HepG2 (cell line): ENCODE results near the gene SMCHD1. TPM values are rescaled to one million over a fixed set of nuclear protein-coding genes. Genes with fewer than 3 reads are reported as not detected.

Experiments used
- ATAC-seq: fragments of 200-7000 bp; cut with Tn5 transposase; 3 replicates; pipeline ENCODE4 v1.9.1; 2020; ENCODE audit warnings: mild to moderate bottlenecking, moderate library complexity
- BruUV-seq: library from RNA; stranded (reverse); fragments of 400-500 nt; replicated peaks from 2 replicates; lab custom pipeline; 2021; lab: Mats Ljungman, UMichigan
- CTCF ChIA-PET: fragments of 300-600 bp; formaldehyde crosslinking; extraction: SDS; loops from one replicate; lab custom pipeline; 2021; ENCODE audit warnings: low total read pairs, inconsistent platforms, low intra/inter-chr PET ratio; lab: Yijun Ruan, JAX
- POLR2A ChIA-PET: fragments of 350-600 bp; sonication (Branson Sonifier 250); formaldehyde crosslinking; loops from one replicate; lab custom pipeline; 2020; ENCODE audit warnings: antibody characterized with exemption, inconsistent platforms; lab: Yijun Ruan, JAX
- DNase-seq: peaks from one replicate; pipeline ENCODE4 v3.0.0-alpha.2; 2015; ENCODE audit warnings: low spot score
- FAIRE-seq: peaks from 3 replicates; lab custom pipeline; 2011; peaks lifted over from hg19 to GRCh38; lab: Jason Lieb, UNC
- H2AFZ ChIP-seq: one replicate; pipeline ENCODE4 v1.6.1; 2011; ENCODE audit warnings: low read length, inconsistent platforms
- H3K27ac ChIP-seq: fragments of 300-600 bp; 3 replicates; pipeline ENCODE4 v1.8.0; 2011; ENCODE audit warnings: mixed run types, mild to moderate bottlenecking, mixed read lengths, low read length, inconsistent platforms; ENCODE audit not compliant: insufficient read depth; ENCODE audit errors: extremely low read length
- H3K27me3 ChIP-seq, 2 experiments: fragments of 200-600 bp in 1 of 2; 2 replicates in 1 of 2; 3 replicates in 1 of 2; pipeline versions ENCODE4 v1.6.0 to v1.8.0; 2011; ENCODE audit warnings: low read length in 2 of 2, mild to moderate bottlenecking in 2 of 2, moderate library complexity in 2 of 2, inconsistent platforms in 1 of 2; ENCODE audit not compliant: insufficient read depth in 2 of 2, control insufficient read depth in 1 of 2
- H3K36me3 ChIP-seq, 2 experiments: fragments of 200-600 bp in 1 of 2; replicated peaks in 1 of 2; 2 replicates in 1 of 2; 3 replicates in 1 of 2; pipeline versions ENCODE4 v1.5.1 to v1.8.0; 2011; ENCODE audit warnings: low read length in 2 of 2, inconsistent platforms in 1 of 2; ENCODE audit not compliant: insufficient read depth in 2 of 2, control insufficient read depth in 1 of 2
- H3K4me1 ChIP-seq: 2 replicates; pipeline ENCODE4 v1.5.1; 2012; ENCODE audit warnings: low read length, inconsistent platforms; ENCODE audit not compliant: insufficient read depth
- H3K4me2 ChIP-seq: 2 replicates; pipeline ENCODE4 v1.6.0; 2011; ENCODE audit warnings: low read depth, low read length, inconsistent platforms
- H3K4me3 ChIP-seq, 3 experiments: fragments of 200-600 bp in 1 of 3; sonication (generic), shearing (Covaris generic) in 1 of 3; replicated peaks in 1 of 3; 2 replicates each; pipeline ENCODE4 v1.5.1; 2011 to 2016; ENCODE audit warnings: low read length in 3 of 3, inconsistent platforms in 2 of 3, low read depth in 2 of 3, mild to moderate bottlenecking in 2 of 3, control low read depth in 1 of 3, mixed read lengths in 1 of 3; ENCODE audit not compliant: insufficient read depth in 1 of 3
- H3K79me2 ChIP-seq: one replicate; pipeline ENCODE4 v1.6.1; 2011; ENCODE audit warnings: low read length, inconsistent platforms; ENCODE audit not compliant: insufficient read depth
- H3K9ac ChIP-seq: 2 replicates; pipeline ENCODE4 v1.6.0; 2011; ENCODE audit warnings: mild to moderate bottlenecking, low read depth, low read length, inconsistent platforms; ENCODE audit not compliant: insufficient read depth
- H3K9me3 ChIP-seq: 2 replicates; pipeline ENCODE4 v1.5.1; 2012; ENCODE audit warnings: mild to moderate bottlenecking, low read length
- H4K20me1 ChIP-seq: 2 replicates; pipeline ENCODE4 v1.6.0; 2011; ENCODE audit warnings: inconsistent platforms, mild to moderate bottlenecking, low read length, moderate library complexity; ENCODE audit not compliant: insufficient read depth
- GTF2F1 ChIP-seq: fragments of 150-350 bp; IDR thresholded peaks from 2 replicates; pipeline ENCODE4 v1.6.1; 2014; ENCODE audit warnings: low read length
- IRF9 ChIP-seq: sonication (generic); formaldehyde crosslinking; IDR thresholded peaks from 2 replicates; pipeline ENCODE4 v1.8.0; 2022; ENCODE audit warnings: missing genetic modification reagents, mild to moderate bottlenecking, borderline replicate concordance
- MIER2 ChIP-seq: IDR thresholded peaks from 2 replicates; pipeline ENCODE4 v1.6.1; 2016; ENCODE audit warnings: missing biosample characterization, missing genetic modification reagents
- NCOA2 ChIP-seq: sonication (generic); formaldehyde crosslinking; IDR thresholded peaks from 2 replicates; pipeline ENCODE4 v1.8.0; 2022; ENCODE audit warnings: inconsistent platforms
- NFATC3 ChIP-seq: sonication (generic); formaldehyde crosslinking; IDR thresholded peaks from 2 replicates; pipeline ENCODE4 v1.5.1; 2020; ENCODE audit warnings: mild to moderate bottlenecking, missing genetic modification reagents
- PAX8 ChIP-seq: sonication (generic); formaldehyde crosslinking; IDR thresholded peaks from 2 replicates; pipeline ENCODE4 v1.8.0; 2022; ENCODE audit warnings: mild to moderate bottlenecking, missing genetic modification reagents, borderline replicate concordance
- RFXANK ChIP-seq: IDR thresholded peaks from 2 replicates; pipeline ENCODE4 v1.6.1; 2016
- TBX3 ChIP-seq: fragments of 450-650 bp; IDR thresholded peaks from 2 replicates; pipeline ENCODE4 v1.6.1; 2017; ENCODE audit warnings: antibody characterized with exemption, mild to moderate bottlenecking, inconsistent platforms, borderline replicate concordance
- THAP9 ChIP-seq: sonication (generic); formaldehyde crosslinking; IDR thresholded peaks from 2 replicates; pipeline ENCODE4; 2020; ENCODE audit warnings: missing genetic modification reagents, mild to moderate bottlenecking, borderline replicate concordance
- ZNF205 ChIP-seq: IDR thresholded peaks from 2 replicates; pipeline ENCODE4 v1.6.1; 2018; ENCODE audit warnings: missing biosample characterization, missing genetic modification reagents
- ZNF343 ChIP-seq: sonication (generic); formaldehyde crosslinking; IDR thresholded peaks from 2 replicates; pipeline ENCODE4 v1.4.0; 2020; ENCODE audit warnings: mild to moderate bottlenecking, missing genetic modification reagents
- ZNF460 ChIP-seq: sonication (generic); formaldehyde crosslinking; IDR thresholded peaks from 2 replicates; pipeline ENCODE4 v1.5.1; 2020; ENCODE audit warnings: missing genetic modification reagents, mild to moderate bottlenecking, borderline replicate concordance
- ZSCAN25 ChIP-seq: sonication (generic); formaldehyde crosslinking; IDR thresholded peaks from 2 replicates; pipeline ENCODE4 v1.8.0; 2022; ENCODE audit warnings: mild to moderate bottlenecking, missing genetic modification reagents
- WGBS: methylation state at CpG from one replicate; pipeline ENCODE4 v1.1.6; 2017; ENCODE audit warnings: low lambda C conversion rate; 5-methylcytosine and 5-hydroxymethylcytosine counted together
- in situ Hi-C: cut with HindIII; loops from 2 replicates; pipeline ENCODE4 v1.10.0; 2017; ENCODE audit warnings: low pct_unique_long_range_greater_than_20kb; ENCODE audit not compliant: extremely low pct_ligation_motif_present
- intact Hi-C: fragments of 100-400 bp; cut with micrococcal nuclease; formaldehyde crosslinking; loops from one replicate; pipeline ENCODE4 v1.10.0; 2022; ENCODE audit not compliant: unreplicated experiment
- polyA plus RNA-seq, 8 experiments: library from polyadenylated mRNA; depleted of rRNA in 3 of 8; stranded (reverse) in 7 of 8; unstranded in 1 of 8; fragments of >200 nt; fragmentation: Illumina TruSeq in 4 of 8; extraction: Trizol in 4 of 8; gene quantifications; 2 replicates each; pipeline versions ENCODE4 v1.2.1 to v1.2.3, GENCODE V29; 2011 to 2016; ENCODE audit warnings: low read depth in 4 of 8, missing spikeins in 1 of 8, mixed read lengths in 1 of 8; ENCODE audit not compliant: insufficient read depth in 1 of 8
- total RNA-seq, 5 experiments: library from RNA; depleted of rRNA; stranded (reverse); fragments of >200 nt; fragmentation: Illumina TruSeq; extraction: Trizol; gene quantifications; 2 replicates each; pipeline ENCODE4 v1.2.3, GENCODE V29; 2016; ENCODE audit warnings: low read depth in 1 of 5
- TF ChIP-seq, protein P1 (sequence below): sonication (generic); formaldehyde crosslinking; IDR thresholded peaks from 2 replicates; pipeline ENCODE4 v1.4.0; 2020; ENCODE audit warnings: missing genetic modification reagents
- TF ChIP-seq, protein P2 (sequence below): sonication (generic); formaldehyde crosslinking; IDR thresholded peaks from 2 replicates; pipeline ENCODE4 v1.4.0; 2020; ENCODE audit warnings: missing genetic modification reagents, mild to moderate bottlenecking, borderline replicate concordance

SMCHD1 gene
- total and polyA plus RNA-seq, 2 of the 13 experiments (the other 11 are each of a cell fraction or from before 2014, with no cell fraction given), result 21.4 to 93.6 TPM

- Histone ChIP-seq H3K4me1 (no peaks in the 10 kb centered on the region), H3K4me2 (no peak overlapping the region), H3K79me2 (peaks cover 9% of the 10 kb centered on the region), H3K9me3 (no peaks in the 10 kb centered on the region), H3K27ac (no peak overlapping the region), H3K9ac (no peak overlapping the region), H3K36me3 (peaks cover 24 to 90% of the 10 kb centered on the region in 2 experiments), H3K4me3 (no peak overlapping the region), H3K27me3 (no peaks in the 10 kb centered on the region), H4K20me1 (0 out of 2 replicates have a peak, but pooled peaks cover 2% of the 10 kb centered on the region), H2AFZ (no peak overlapping the region)
- ChIA-PET POLR2A (no interaction called here), CTCF (no interaction called here)
- no peak for FAIRE-seq
- TF ChIP-seq PAX8 (CRISPR knock-in tag), result no peak
- no peak for TF ChIP-seq ZSCAN25 (CRISPR knock-in tag)
- TF ChIP-seq NFATC3 (CRISPR knock-in tag), result no peak
- no peak for TF ChIP-seq GTF2F1
- TF ChIP-seq MIER2 (CRISPR knock-in tag), result no peak
- no peak for TF ChIP-seq IRF9 (CRISPR knock-in tag)
- TF ChIP-seq, protein P1, sequence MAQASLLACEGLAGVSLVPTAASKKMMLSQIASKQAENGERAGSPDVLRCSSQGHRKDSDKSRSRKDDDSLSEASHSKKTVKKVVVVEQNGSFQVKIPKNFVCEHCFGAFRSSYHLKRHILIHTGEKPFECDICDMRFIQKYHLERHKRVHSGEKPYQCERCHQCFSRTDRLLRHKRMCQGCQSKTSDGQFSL (CRISPR knock-in tag), result no peak
- no peak for TF ChIP-seq ZNF343 (CRISPR knock-in tag)
- in situ Hi-C loops, result no loop called here
- no TSS peak for BruUV-seq
- 98% methylated on average over 5 of the region's 5 CpGs for WGBS
- no peak for DNase-seq
- ATAC-seq, result no peak
- intact Hi-C loops, result no loop called here
These were observed 16.9 kb downstream of the SMCHD1 start for GRCh38 chr18:2672410-2672809.

DNA sequence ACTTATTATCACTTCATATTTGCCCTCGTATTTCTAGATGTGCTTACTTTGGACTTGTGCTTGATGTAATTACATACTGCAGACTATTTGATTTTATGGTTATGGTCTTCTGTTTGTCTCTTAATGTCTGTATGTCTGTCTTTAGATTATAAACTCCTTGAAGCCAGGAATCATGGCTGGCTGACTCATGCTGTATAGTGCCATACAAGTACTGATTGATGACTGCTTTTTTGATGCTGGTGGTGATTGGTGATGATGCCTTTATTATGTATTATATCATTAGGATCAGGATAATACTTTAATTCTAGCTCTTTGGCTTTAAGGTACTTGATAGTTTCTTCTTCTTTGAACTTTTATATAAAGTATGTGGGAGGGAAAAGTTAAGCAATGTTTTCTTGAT, 17.3 kb downstream of the SMCHD1 start:
- peaks cover 11% of the 10 kb centered on the region for H3K79me2 ChIP-seq
- 97% methylated on average over 1 of the region's 1 CpG for WGBS
- ATAC-seq (no peak), DNase-seq (no peak), FAIRE-seq (no peak)
- no peak overlapping the region for H3K27ac ChIP-seq
- H3K4me3 ChIP-seq, result no peak overlapping the region
- H3K9me3 ChIP-seq, result no peaks in the 10 kb centered on the region
- POLR2A ChIA-PET, result no interaction called here
- CTCF ChIA-PET, result no interaction called here
- H3K4me1 ChIP-seq, result no peaks in the 10 kb centered on the region
- intact Hi-C loops (no loop called here), in situ Hi-C loops (no loop called here)
- H3K27me3 ChIP-seq, result no peaks in the 10 kb centered on the region
- 0 out of 2 replicates have a peak, but pooled peaks cover 2% of the 10 kb centered on the region for H4K20me1 ChIP-seq
- no TSS peak for BruUV-seq
- no peak overlapping the region for H2AFZ ChIP-seq
- peaks cover 24 to 94% of the 10 kb centered on the region in 2 experiments for H3K36me3 ChIP-seq
- no peak overlapping the region for H3K9ac ChIP-seq
- H3K4me2 ChIP-seq, result no peak overlapping the region
- TF ChIP-seq NCOA2 (CRISPR knock-in tag), result no peak
- no peak for TF ChIP-seq THAP9
- TF ChIP-seq, protein P2, sequence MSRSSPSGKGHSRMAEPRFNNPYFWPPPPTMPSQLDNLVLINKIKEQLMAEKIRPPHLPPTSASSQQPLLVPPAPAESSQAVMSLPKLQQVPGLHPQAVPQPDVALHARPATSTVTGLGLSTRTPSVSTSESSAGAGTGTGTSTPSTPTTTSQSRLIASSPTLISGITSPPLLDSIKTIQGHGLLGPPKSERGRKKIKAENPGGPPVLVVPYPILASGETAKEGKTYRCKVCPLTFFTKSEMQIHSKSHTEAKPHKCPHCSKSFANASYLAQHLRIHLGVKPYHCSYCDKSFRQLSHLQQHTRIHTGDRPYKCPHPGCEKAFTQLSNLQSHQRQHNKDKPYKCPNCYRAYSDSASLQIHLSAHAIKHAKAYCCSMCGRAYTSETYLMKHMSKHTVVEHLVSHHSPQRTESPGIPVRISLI (CRISPR knock-in tag), result no peak
- TF ChIP-seq ZNF460 (CRISPR knock-in tag), result no peak
- no peak for TF ChIP-seq TBX3
- TF ChIP-seq ZNF205 (CRISPR knock-in tag), result no peak
- no peak for TF ChIP-seq RFXANK (CRISPR knock-in tag)
